Spleen (tissue), 11 donors: ENCODE measurements around the gene LRFN2. TPM values are rescaled to one million over a fixed set of nuclear protein-coding genes. Genes with fewer than 3 reads are reported as not detected.

Source experiments
- DNase-seq: peaks from one replicate; pipeline ENCODE4 v3.0.0-alpha.2; 2020
- H3K27ac ChIP-seq, 8 donors: fragments of 200-600 bp; sonication (generic) in 7 of 8; 1 replicate in 4 of 8; 2 replicates in 4 of 8; pipeline versions ENCODE4 v1.5.0 to v1.8.0; 2016 to 2021; ENCODE audit warnings: inconsistent platforms in 4 of 8, mild to moderate bottlenecking in 4 of 8, moderate library complexity in 1 of 8
- H3K27me3 ChIP-seq, 7 donors: fragments of 200-600 bp; sonication (generic) in 6 of 7; replicated peaks in 1 of 7; 1 replicate in 4 of 7; 2 replicates in 3 of 7; pipeline versions ENCODE4 v1.5.0 to v1.8.0; 2016 to 2021; ENCODE audit warnings: inconsistent platforms in 3 of 7, mild to moderate bottlenecking in 1 of 7
- H3K36me3 ChIP-seq, 6 donors: fragments of 200-600 bp; sonication (generic) in 5 of 6; 1 replicate in 4 of 6; 2 replicates in 2 of 6; pipeline versions ENCODE4 v1.5.0 to v1.8.0; 2016 to 2021; ENCODE audit warnings: inconsistent platforms in 2 of 6
- H3K4me1 ChIP-seq, 6 donors: fragments of 200-600 bp; sonication (generic) in 5 of 6; 1 replicate in 3 of 6; 2 replicates in 3 of 6; pipeline versions ENCODE4 v1.5.0 to v1.8.0; 2016 to 2021; ENCODE audit warnings: inconsistent platforms in 3 of 6
- H3K4me3 ChIP-seq, 8 donors: fragments of 200-600 bp; sonication (generic) in 7 of 8; 1 replicate in 4 of 8; 2 replicates in 4 of 8; pipeline versions ENCODE4 v1.5.0 to v1.8.0; 2016 to 2021; ENCODE audit warnings: inconsistent platforms in 4 of 8, mild to moderate bottlenecking in 4 of 8, moderate library complexity in 2 of 8
- H3K9me3 ChIP-seq, 8 donors: fragments of 200-600 bp; sonication (generic) in 7 of 8; 1 replicate in 4 of 8; 2 replicates in 4 of 8; pipeline versions ENCODE4 v1.5.0 to v1.8.0; 2016 to 2021; ENCODE audit warnings: inconsistent platforms in 4 of 8
- POLR2A ChIP-seq, 3 donors: fragments of 450-650 bp; IDR thresholded peaks; one replicate each; pipeline ENCODE4 v1.5.1; 2017; ENCODE audit warnings: antibody characterized with exemption in 3 of 3, mild to moderate bottlenecking in 1 of 3
- POLR2AphosphoS5 ChIP-seq, 3 donors: sonication (generic); formaldehyde crosslinking; IDR thresholded peaks; one replicate each; pipeline ENCODE4 v1.5.1; 2017; ENCODE audit warnings: antibody characterized with exemption in 3 of 3
- WGBS, 5 donors: extraction: QIAGEN DNeasy Blood & Tissue Kit in 3 of 5; methylation state at CpG; one replicate each; pipeline versions ENCODE4 v1.1.5 to v1.1.7; 2013 to 2018; 5-methylcytosine and 5-hydroxymethylcytosine counted together
- intact Hi-C: fragments of 100-400 bp; cut with DNase I; formaldehyde crosslinking; loops from one replicate; pipeline ENCODE4 v1.15.0; 2023; ENCODE audit warnings: low total_unique reads
- polyA plus RNA-seq, 3 donors: library from polyadenylated mRNA; stranded (reverse); fragments of 200-250 nt; gene quantifications; one replicate each; pipeline ENCODE4 v1.2.1, GENCODE V29; 2013
- total RNA-seq, 7 donors: library from RNA; depleted of rRNA in 3 of 7; stranded (reverse); fragments of >200 nt in 3 of 7; fragmentation: NEBNext Ultra II Directional in 4 of 7; extraction: Animal tissue kit (Norgen Biotek cat#: 25700) in 4 of 7; gene quantifications; one replicate each; pipeline versions ENCODE4 v1.1.0 to v1.2.1, GENCODE V29; 2016 to 2021
- TF ChIP-seq, protein P1 (sequence below), 11 experiments: fragments of 200-600 bp in 7 of 11; fragments of 450-650 bp in 4 of 11; sonication (generic) in 4 of 11; IDR thresholded peaks in 8 of 11; conservative IDR thresholded peaks in 3 of 11; 1 replicate in 7 of 11; 2 replicates in 4 of 11; pipeline versions ENCODE4 v1.4.0 to v1.8.0; 2016 to 2021; ENCODE audit warnings: antibody characterized with exemption in 11 of 11, inconsistent platforms in 4 of 11, mild to moderate bottlenecking in 1 of 11
- donor health status: healthy with polysubstance abuse.
- donor health status: DM: no; HTN: no; CAD: no; lungs with moderate emphysema.
- donor health status: DM: no; HTN: no; CAD: no.
- donor health status: Bipolar disorder and iron deficiency.
- donor health status: healthy.
- donor health status: DM: no; HTN: no; CAD: no.
- donor health status: DM: yes; HTN: yes; CAD: no.

LRFN2 gene
- total and polyA plus RNA-seq, 10 donors, result 0.05 to 6.0 (median 1.3) TPM

DNA sequence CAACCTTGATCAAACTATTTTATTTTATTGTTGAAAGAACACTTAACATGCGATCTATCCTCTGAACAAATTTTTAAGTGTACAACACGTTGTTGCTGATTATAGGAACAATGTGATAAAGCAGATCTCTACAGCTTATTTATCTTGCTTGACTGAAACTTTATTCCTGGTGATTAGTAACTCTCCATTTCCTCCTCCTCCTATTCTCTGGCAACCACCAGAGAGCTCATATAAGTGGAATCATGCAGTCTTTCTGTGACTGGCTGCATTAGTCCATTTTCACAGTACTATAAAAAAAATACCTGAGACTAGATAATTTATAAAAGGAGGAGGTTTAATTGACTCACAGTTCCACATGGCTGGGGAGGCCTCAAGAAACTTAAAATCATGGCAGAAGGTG lies 218.1 kb downstream of the LRFN2 start:
- no peaks in the 10 kb centered on the region for H3K36me3 ChIP-seq
- no peaks in the 10 kb centered on the region for H3K27me3 ChIP-seq
- WGBS, 5 donors, result 50 to 63% (median 61%) methylated on average over 2 of the region's 2 CpGs
- no peak overlapping the region for H3K4me3 ChIP-seq
- H3K9me3 ChIP-seq, result peaks cover 0 to 25% (median 16%) of the 10 kb centered on the region in 8 donors
- intact Hi-C loops, result no loop called here
- no peaks in the 10 kb centered on the region for H3K4me1 ChIP-seq
- no peak for DNase-seq
- H3K27ac ChIP-seq, result no peak overlapping the region
- no peak for TF ChIP-seq POLR2A (IDR thresholded peaks at IDR 0.05)
- TF ChIP-seq POLR2AphosphoS5 (IDR thresholded peaks at IDR 0.05), result no peak
- TF ChIP-seq, protein P1, sequence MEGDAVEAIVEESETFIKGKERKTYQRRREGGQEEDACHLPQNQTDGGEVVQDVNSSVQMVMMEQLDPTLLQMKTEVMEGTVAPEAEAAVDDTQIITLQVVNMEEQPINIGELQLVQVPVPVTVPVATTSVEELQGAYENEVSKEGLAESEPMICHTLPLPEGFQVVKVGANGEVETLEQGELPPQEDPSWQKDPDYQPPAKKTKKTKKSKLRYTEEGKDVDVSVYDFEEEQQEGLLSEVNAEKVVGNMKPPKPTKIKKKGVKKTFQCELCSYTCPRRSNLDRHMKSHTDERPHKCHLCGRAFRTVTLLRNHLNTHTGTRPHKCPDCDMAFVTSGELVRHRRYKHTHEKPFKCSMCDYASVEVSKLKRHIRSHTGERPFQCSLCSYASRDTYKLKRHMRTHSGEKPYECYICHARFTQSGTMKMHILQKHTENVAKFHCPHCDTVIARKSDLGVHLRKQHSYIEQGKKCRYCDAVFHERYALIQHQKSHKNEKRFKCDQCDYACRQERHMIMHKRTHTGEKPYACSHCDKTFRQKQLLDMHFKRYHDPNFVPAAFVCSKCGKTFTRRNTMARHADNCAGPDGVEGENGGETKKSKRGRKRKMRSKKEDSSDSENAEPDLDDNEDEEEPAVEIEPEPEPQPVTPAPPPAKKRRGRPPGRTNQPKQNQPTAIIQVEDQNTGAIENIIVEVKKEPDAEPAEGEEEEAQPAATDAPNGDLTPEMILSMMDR (IDR thresholded peaks at IDR 0.05 in 8 of 11, conservative IDR thresholded peaks at IDR 0.05 in 3 of 11), result no peak

DNA sequence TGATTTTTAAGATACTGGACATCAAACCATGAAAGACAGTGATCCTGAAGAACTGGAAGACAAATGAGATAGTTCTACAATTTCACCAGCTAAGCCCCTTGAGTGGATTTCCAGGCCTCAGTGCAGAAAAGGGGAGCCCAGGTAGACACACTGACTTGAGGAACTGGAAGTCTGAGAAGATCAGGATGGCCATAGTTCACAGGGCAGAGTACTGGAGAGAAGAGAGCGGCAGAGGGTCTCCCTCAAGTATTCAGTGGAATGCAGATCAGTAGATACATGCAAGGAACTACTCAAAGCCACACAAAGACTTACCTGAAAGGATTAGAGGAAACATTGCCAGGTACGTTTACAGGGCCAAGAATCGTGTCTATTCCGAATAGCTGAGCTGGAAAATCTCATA lies 224.3 kb downstream of the LRFN2 start:
- 84 to 91% (median 91%) methylated on average over 4 of the region's 4 CpGs for WGBS, 5 donors

DNA sequence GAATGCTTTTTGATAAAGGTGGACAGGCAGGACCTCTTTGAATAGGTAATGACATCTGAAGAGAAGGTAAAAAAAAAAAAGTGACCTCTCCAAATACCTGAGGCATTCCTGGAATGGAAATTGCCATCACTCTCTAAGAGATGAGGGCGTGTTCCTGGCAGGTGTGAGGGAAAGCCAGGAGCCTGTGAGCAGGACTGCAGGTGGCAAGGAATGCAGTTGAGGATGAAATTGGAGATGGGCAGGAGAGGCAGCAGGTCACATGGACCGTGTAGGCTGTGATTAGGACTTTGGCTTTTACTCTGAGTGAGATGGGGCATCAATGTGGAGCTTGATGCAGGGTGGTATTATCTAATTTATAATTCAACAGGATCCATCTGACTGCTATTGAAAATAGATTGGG lies 227.4 kb downstream of the LRFN2 start:
- 59 to 71% (median 64%) methylated on average over 2 of the region's 2 CpGs for WGBS, 5 donors
- H3K36me3 ChIP-seq, result no peaks in the 10 kb centered on the region
- H3K4me1 ChIP-seq, result no peaks in the 10 kb centered on the region
- no peak overlapping the region for H3K4me3 ChIP-seq
- H3K27ac ChIP-seq, result no peak overlapping the region
- H3K9me3 ChIP-seq, result no peaks in the 10 kb centered on the region
- DNase-seq, result no peak
- TF ChIP-seq, protein P1 (IDR thresholded peaks at IDR 0.05 in 8 of 11, conservative IDR thresholded peaks at IDR 0.05 in 3 of 11), result no peak
- no peak for TF ChIP-seq POLR2AphosphoS5 (IDR thresholded peaks at IDR 0.05)
- no peak for TF ChIP-seq POLR2A (IDR thresholded peaks at IDR 0.05)
- peaks cover 0 to 23% (median 0%) of the 10 kb centered on the region in 7 donors for H3K27me3 ChIP-seq
- intact Hi-C loops, result no loop called here

More for the DNA sequence above, 224.3 kb downstream of the LRFN2 start:
- Histone ChIP-seq H3K4me3 (no peak overlapping the region), H3K9me3 (peaks cover 0 to 22% (median 16%) of the 10 kb centered on the region in 8 donors), H3K36me3 (no peaks in the 10 kb centered on the region), H3K4me1 (no peaks in the 10 kb centered on the region), H3K27ac (no peak overlapping the region), H3K27me3 (peaks cover 0 to 23% (median 0%) of the 10 kb centered on the region in 7 donors)
- intact Hi-C loops, result no loop called here
- TF ChIP-seq POLR2AphosphoS5 (IDR thresholded peaks at IDR 0.05), result no peak
- TF ChIP-seq POLR2A (IDR thresholded peaks at IDR 0.05), result no peak
- TF ChIP-seq, protein P1 (IDR thresholded peaks at IDR 0.05 in 8 of 11, conservative IDR thresholded peaks at IDR 0.05 in 3 of 11), result no peak
- no peak for DNase-seq

DNA sequence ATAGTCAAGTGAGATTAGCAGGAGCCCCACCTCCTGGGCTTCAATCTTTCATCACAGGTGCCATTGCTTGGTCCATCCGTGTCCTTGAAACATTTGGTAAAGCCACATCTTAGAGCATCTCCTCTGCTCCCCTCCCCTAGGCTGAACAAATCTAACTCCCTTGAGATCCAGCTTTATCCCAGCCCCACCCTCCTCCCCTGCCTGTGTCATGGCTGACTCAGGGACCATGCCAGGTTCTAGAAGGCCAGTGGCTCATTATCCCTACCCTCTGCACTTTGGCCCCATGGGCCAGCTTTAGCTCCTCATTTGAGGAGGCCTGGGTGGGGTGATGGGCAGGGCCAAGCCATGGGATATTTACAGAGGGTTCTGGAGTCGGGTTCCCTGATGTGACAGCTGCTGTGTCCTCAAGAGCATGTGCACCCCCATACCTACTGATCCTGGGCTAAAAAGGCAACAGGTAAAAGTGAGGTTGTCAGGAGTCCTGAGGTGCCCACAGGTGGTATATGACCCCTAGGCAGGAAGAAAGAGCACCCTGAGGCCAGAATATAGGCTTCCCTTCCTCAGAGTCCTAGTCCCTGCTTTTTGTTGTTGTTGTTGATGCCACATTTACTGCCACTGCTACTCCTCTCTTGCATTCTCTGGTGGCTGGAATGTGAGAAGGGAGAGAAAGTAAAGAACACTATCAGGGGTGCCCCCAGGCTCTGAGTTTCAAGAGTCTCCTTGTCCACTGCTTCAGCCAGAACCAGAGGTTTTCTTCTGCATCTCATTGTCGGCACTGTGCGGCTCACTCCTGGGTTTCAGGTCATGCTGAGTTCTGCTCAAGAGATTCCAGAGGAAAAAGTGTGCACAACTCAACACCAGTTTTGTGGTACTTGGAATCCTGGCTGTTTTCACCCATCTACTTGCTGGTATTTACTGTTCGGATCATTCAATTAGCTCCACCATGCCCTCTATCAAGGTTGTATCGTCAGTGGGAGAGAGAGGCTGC lies 228.4 kb downstream of the LRFN2 start:
- intact Hi-C loops, result no loop called here
- no peak overlapping the region for H3K4me3 ChIP-seq
- WGBS, 5 donors, result 88 to 95% (median 93%) methylated on average over 6 of the region's 6 CpGs
- no peaks in the 10 kb centered on the region for H3K9me3 ChIP-seq
- no peaks in the 10 kb centered on the region for H3K4me1 ChIP-seq
- no peaks in the 10 kb centered on the region for H3K36me3 ChIP-seq
- TF ChIP-seq POLR2A (IDR thresholded peaks at IDR 0.05) (no peak), POLR2AphosphoS5 (IDR thresholded peaks at IDR 0.05) (no peak)
- TF ChIP-seq, protein P1 (IDR thresholded peaks at IDR 0.05 in 8 of 11, conservative IDR thresholded peaks at IDR 0.05 in 3 of 11), result no peak
- no peak overlapping the region for H3K27ac ChIP-seq
- H3K27me3 ChIP-seq, result peaks cover 0 to 23% (median 0%) of the 10 kb centered on the region in 7 donors
- DNase-seq, result no peak
